ENCODE results near the gene SIT1. TPM values are rescaled to one million over a fixed set of nuclear protein-coding genes. Genes with fewer than 3 reads are reported as not detected.
"Not testable (repeated sequence)": the region's sequence is repeated elsewhere in the genome, so short reads cannot be mapped to it uniquely, and the experiment has no call there.

The SIT1 gene
- polyA plus RNA-seq, 3 donors: 0.27 to 0.36 TPM; not detected in 1

- peaks cover 12% of the 10 kb centered on the region in 2 donors for H3K36me3 Mint-ChIP-seq
- DNase-seq: no peak
Measured at GRCh38 chr9:35643046-35643445, 7.7 kb downstream of the SIT1 start.

GRCh38 chr9:35641478-35641877, 9.3 kb downstream of the SIT1 start:
- intact Hi-C loops (cut with micrococcal nuclease): loop anchor here in 1 of 2 donors (10.0 kb wide), 1 partner anchor 53 kb away; no protein-coding TSS in a partner anchor

More at GRCh38 chr9:35643046-35643445, 7.7 kb downstream of the SIT1 start:
- over 99% methylated on average over 12 of the region's 12 CpGs for WGBS (ENCODE audit: insufficient coverage)
- no peaks in the 10 kb centered on the region for H3K36me3 ChIP-seq (replicated peaks in 1 of 2; ENCODE audit: control insufficient read depth in 1 of 2, insufficient read depth in 2 of 2, low read length in 2 of 2)
- H3K4me1 ChIP-seq (ENCODE audit: control insufficient read depth in 1 of 2, insufficient read depth in 2 of 2, low read length in 2 of 2): peaks cover 80 to 86% of the 10 kb centered on the region in 2 donors
- H3K27ac ChIP-seq (ENCODE audit: low read depth in 1 of 2, low read length in 2 of 2): no peak overlapping the region
- no peaks in the 10 kb centered on the region for H3K27me3 ChIP-seq (ENCODE audit: control insufficient read depth in 2 of 2, insufficient read depth in 2 of 2, low read length in 2 of 2)
- H4K20me1 ChIP-seq (ENCODE audit: insufficient read depth, low read length): no peaks in the 10 kb centered on the region
- Mint-ChIP-seq H3K9me3 (peaks cover 0 to 6% (median 3%) of the 10 kb centered on the region in 7 donors), H3K27me3 (ENCODE audit: low read depth in 3 of 3) (peaks cover 0 to 5% (median 0%) of the 10 kb centered on the region in 3 donors), H3K4me3 (no peak overlapping the region), H3K4me1 (peaks cover 87% of the 10 kb centered on the region), H3K27ac (peak overlapping the region in 3 of 7 donors; percentile 7 to 99 (median 58))
- H3K79me2 ChIP-seq (ENCODE audit: insufficient read depth, low read length): peaks cover 14% of the 10 kb centered on the region
- no peak for TF ChIP-seq CTCF (IDR thresholded peaks at IDR 0.05)
- no peak overlapping the region for H3K9ac ChIP-seq (ENCODE audit: insufficient read depth, low read length, poor library complexity, severe bottlenecking)
- H3K9me3 ChIP-seq (replicated peaks in 1 of 2; ENCODE audit: control insufficient read depth in 1 of 2, insufficient read depth in 1 of 2, low read length in 2 of 2): no peaks in the 10 kb centered on the region
- intact Hi-C loops (cut with micrococcal nuclease): loop anchor here in 1 of 2 donors (10.0 kb wide), 1 partner anchor 52 kb away; no protein-coding TSS in a partner anchor
- H3K4me2 ChIP-seq (replicated peaks; ENCODE audit: extremely low read depth, low read length, poor library complexity, severe bottlenecking): no peak overlapping the region
- H2AFZ ChIP-seq (ENCODE audit: insufficient read depth, low read depth, low read length, poor library complexity, severe bottlenecking): no peak overlapping the region
- no peak overlapping the region for H3K4me3 ChIP-seq (replicated peaks in 1 of 3; ENCODE audit: low read depth in 2 of 3, low read length in 3 of 3)

GRCh38 chr9:35640431-35640830, 10.3 kb downstream of the SIT1 start:
- Histone ChIP-seq H3K27ac (ENCODE audit: low read depth in 1 of 2, low read length in 2 of 2) (peak overlapping the region in 1 of 2 donors; percentile 76), H3K4me1 (ENCODE audit: control insufficient read depth in 1 of 2, insufficient read depth in 2 of 2, low read length in 2 of 2) (peaks cover 85 to 89% of the 10 kb centered on the region in 2 donors)
- not testable (repeated sequence) for H3K27me3 Mint-ChIP-seq (ENCODE audit: low read depth in 3 of 3); H3K4me2 ChIP-seq (replicated peaks; ENCODE audit: extremely low read depth, low read length, poor library complexity, severe bottlenecking); H3K4me3 Mint-ChIP-seq; H3K9me3 ChIP-seq (replicated peaks in 1 of 2; ENCODE audit: control insufficient read depth in 1 of 2, insufficient read depth in 1 of 2, low read length in 2 of 2); H2AFZ ChIP-seq (ENCODE audit: insufficient read depth, low read depth, low read length, poor library complexity, severe bottlenecking); H3K9ac ChIP-seq (ENCODE audit: insufficient read depth, low read length, poor library complexity, severe bottlenecking); H3K4me3 ChIP-seq (replicated peaks in 1 of 3; ENCODE audit: low read depth in 2 of 3, low read length in 3 of 3); H3K36me3 ChIP-seq (replicated peaks in 1 of 2; ENCODE audit: control insufficient read depth in 1 of 2, insufficient read depth in 2 of 2, low read length in 2 of 2); DNase-seq; H4K20me1 ChIP-seq (ENCODE audit: insufficient read depth, low read length); H3K27me3 ChIP-seq (ENCODE audit: control insufficient read depth in 2 of 2, insufficient read depth in 2 of 2, low read length in 2 of 2); H3K79me2 ChIP-seq (ENCODE audit: insufficient read depth, low read length); H3K9me3 Mint-ChIP-seq
- whole genome bisulfite sequencing (ENCODE audit: insufficient coverage): 95% methylated on average over 12 of the region's 15 CpGs
- Mint-ChIP-seq H3K36me3 (peaks cover 12% of the 10 kb centered on the region in 2 donors), H3K4me1 (peaks cover 93% of the 10 kb centered on the region), H3K27ac (peak overlapping the region in 5 of 7 donors; percentile 48 to 79 (median 64))
- intact Hi-C loops (cut with micrococcal nuclease): loop anchor here in 1 of 2 donors (10.0 kb wide), 1 partner anchor 54 kb away; no protein-coding TSS in a partner anchor

More at GRCh38 chr9:35641478-35641877, 9.3 kb downstream of the SIT1 start:
- peaks cover 83 to 89% of the 10 kb centered on the region in 2 donors for H3K4me1 ChIP-seq (ENCODE audit: control insufficient read depth in 1 of 2, insufficient read depth in 2 of 2, low read length in 2 of 2)
- H3K27me3 Mint-ChIP-seq (ENCODE audit: low read depth in 3 of 3); H3K4me2 ChIP-seq (replicated peaks; ENCODE audit: extremely low read depth, low read length, poor library complexity, severe bottlenecking); H4K20me1 ChIP-seq (ENCODE audit: insufficient read depth, low read length); H3K4me3 ChIP-seq (replicated peaks in 1 of 3; ENCODE audit: low read depth in 2 of 3, low read length in 3 of 3); H2AFZ ChIP-seq (ENCODE audit: insufficient read depth, low read depth, low read length, poor library complexity, severe bottlenecking); H3K36me3 ChIP-seq (replicated peaks in 1 of 2; ENCODE audit: control insufficient read depth in 1 of 2, insufficient read depth in 2 of 2, low read length in 2 of 2); H3K27ac ChIP-seq (ENCODE audit: low read depth in 1 of 2, low read length in 2 of 2); H3K9me3 ChIP-seq (replicated peaks in 1 of 2; ENCODE audit: control insufficient read depth in 1 of 2, insufficient read depth in 1 of 2, low read length in 2 of 2); H3K9me3 Mint-ChIP-seq; H3K27me3 ChIP-seq (ENCODE audit: control insufficient read depth in 2 of 2, insufficient read depth in 2 of 2, low read length in 2 of 2); H3K9ac ChIP-seq (ENCODE audit: insufficient read depth, low read length, poor library complexity, severe bottlenecking): not testable (repeated sequence)
- peaks cover 14% of the 10 kb centered on the region for H3K79me2 ChIP-seq (ENCODE audit: insufficient read depth, low read length)
- H3K36me3 Mint-ChIP-seq: peaks cover 12% of the 10 kb centered on the region in 2 donors
- H3K4me1 Mint-ChIP-seq: peaks cover 93% of the 10 kb centered on the region
- peak overlapping the region; percentile 56 to 85 (median 81) for H3K27ac Mint-ChIP-seq
- peak overlapping the region in 1 of 2 donors; percentile 36 for H3K4me3 Mint-ChIP-seq
- no CpG with 5 or more reads among the region's 3 CpGs for WGBS (ENCODE audit: insufficient coverage)
- DNase-seq: peak in 1 of 3 donors; percentile 23
